HepG2 (cell line): ENCODE data around the gene RUFY2. TPM values are rescaled to one million over a fixed set of nuclear protein-coding genes. Genes with fewer than 3 reads are reported as not detected.
A peak's percentile ranks its signal among the peaks of the same experiment; 100 is the strongest.

Experiments used
- CSRNP2 ChIP-seq: sonication (generic); formaldehyde crosslinking; conservative IDR thresholded peaks from 2 replicates; pipeline ENCODE4 v1.8.0; 2022; ENCODE audit warnings: low read depth, missing genetic modification reagents
- ELF4 ChIP-seq: sonication (generic); formaldehyde crosslinking; IDR thresholded peaks from 2 replicates; pipeline ENCODE4 v1.5.0; 2020; ENCODE audit warnings: missing genetic modification reagents, mild to moderate bottlenecking, moderate library complexity, borderline replicate concordance
- ESRRA ChIP-seq: sonication (generic); formaldehyde crosslinking; IDR thresholded peaks from 2 replicates; pipeline ENCODE4 v1.5.1; 2020; ENCODE audit warnings: mild to moderate bottlenecking, low read depth, missing genetic modification reagents
- FOSL2 ChIP-seq: sonication (generic); formaldehyde crosslinking; IDR thresholded peaks from 2 replicates; pipeline ENCODE4 v1.4.0; 2020; ENCODE audit warnings: missing genetic modification reagents
- MATR3 ChIP-seq: sonication (generic); formaldehyde crosslinking; IDR thresholded peaks from 2 replicates; pipeline ENCODE4 v1.4.0; 2020; ENCODE audit warnings: missing genetic modification reagents
- MTF2 ChIP-seq: sonication (generic); formaldehyde crosslinking; IDR thresholded peaks from 2 replicates; pipeline ENCODE4 v1.5.0; 2020; ENCODE audit warnings: missing genetic modification reagents, borderline replicate concordance
- REPIN1 ChIP-seq: sonication (generic); formaldehyde crosslinking; IDR thresholded peaks from 2 replicates; pipeline ENCODE4 v1.8.0; 2022; ENCODE audit warnings: missing genetic modification reagents, low read depth, mild to moderate bottlenecking, borderline replicate concordance
- SP140L ChIP-seq: sonication (generic); formaldehyde crosslinking; IDR thresholded peaks from 2 replicates; pipeline ENCODE4 v1.4.0; 2020; ENCODE audit warnings: missing genetic modification reagents, borderline replicate concordance
- STAG1 ChIP-seq: sonication (generic); formaldehyde crosslinking; IDR thresholded peaks from 2 replicates; pipeline ENCODE4 v1.4.0; 2020; ENCODE audit warnings: missing genetic modification reagents
- XRCC5 ChIP-seq: fragments of 200-400 bp; formaldehyde crosslinking; optimal IDR thresholded peaks from 2 replicates; pipeline ENCODE3; 2017; ENCODE audit warnings: mild to moderate bottlenecking, low read length
- ZFX ChIP-seq: sonication (generic); formaldehyde crosslinking; IDR thresholded peaks from 2 replicates; pipeline ENCODE4 v1.4.0; 2020; ENCODE audit warnings: mild to moderate bottlenecking, low read depth, missing genetic modification reagents, moderate library complexity
- ZNF136 ChIP-seq: sonication (generic); formaldehyde crosslinking; IDR thresholded peaks from 2 replicates; pipeline ENCODE4 v1.8.1; 2022; ENCODE audit warnings: low read depth, mild to moderate bottlenecking, moderate library complexity, missing genetic modification reagents
- ZNF180 ChIP-seq: sonication (generic); formaldehyde crosslinking; IDR thresholded peaks from 2 replicates; pipeline ENCODE4 v1.4.0; 2020; ENCODE audit warnings: low read depth, missing genetic modification reagents, borderline replicate concordance
- ZNF547 ChIP-seq: sonication (generic); formaldehyde crosslinking; IDR thresholded peaks from 2 replicates; pipeline ENCODE4 v1.5.1; 2020; ENCODE audit warnings: mild to moderate bottlenecking, missing genetic modification reagents
- ZNF792 ChIP-seq: IDR thresholded peaks from 2 replicates; pipeline ENCODE4 v1.6.1; 2016
- polyA plus RNA-seq, 8 experiments: library from polyadenylated mRNA; depleted of rRNA in 3 of 8; stranded (reverse) in 7 of 8; unstranded in 1 of 8; fragments of >200 nt; fragmentation: Illumina TruSeq in 4 of 8; extraction: Trizol in 4 of 8; gene quantifications; 2 replicates each; pipeline versions ENCODE4 v1.2.1 to v1.2.3, GENCODE V29; 2011 to 2016; ENCODE audit warnings: low read depth in 4 of 8, missing spikeins in 1 of 8, mixed read lengths in 1 of 8; ENCODE audit not compliant: insufficient read depth in 1 of 8
- total RNA-seq, 5 experiments: library from RNA; depleted of rRNA; stranded (reverse); fragments of >200 nt; fragmentation: Illumina TruSeq; extraction: Trizol; gene quantifications; 2 replicates each; pipeline ENCODE4 v1.2.3, GENCODE V29; 2016; ENCODE audit warnings: low read depth in 1 of 5
- TF ChIP-seq, protein P1 (sequence below): sonication (generic); formaldehyde crosslinking; IDR thresholded peaks from 2 replicates; pipeline ENCODE4 v1.4.0; 2020; ENCODE audit warnings: missing genetic modification reagents
- TF ChIP-seq, protein P2 (sequence below): sonication (generic); formaldehyde crosslinking; IDR thresholded peaks from 2 replicates; pipeline ENCODE4 v1.5.1; 2020; ENCODE audit warnings: missing genetic modification reagents, mild to moderate bottlenecking, borderline replicate concordance
- TF ChIP-seq, protein P3 (sequence below): sonication (generic); formaldehyde crosslinking; IDR thresholded peaks from 2 replicates; pipeline ENCODE4 v1.5.0; 2020; ENCODE audit warnings: mild to moderate bottlenecking, missing genetic modification reagents, moderate library complexity
- TF ChIP-seq, protein P4 (sequence below): sonication (generic); formaldehyde crosslinking; IDR thresholded peaks from 2 replicates; pipeline ENCODE4 v1.9.0; 2021; ENCODE audit warnings: mild to moderate bottlenecking, missing genetic modification reagents

RUFY2 gene
- total and polyA plus RNA-seq, 2 of the 13 experiments (the other 11 are each of a cell fraction or from before 2014, with no cell fraction given): 10.1 to 16.1 TPM

DNA sequence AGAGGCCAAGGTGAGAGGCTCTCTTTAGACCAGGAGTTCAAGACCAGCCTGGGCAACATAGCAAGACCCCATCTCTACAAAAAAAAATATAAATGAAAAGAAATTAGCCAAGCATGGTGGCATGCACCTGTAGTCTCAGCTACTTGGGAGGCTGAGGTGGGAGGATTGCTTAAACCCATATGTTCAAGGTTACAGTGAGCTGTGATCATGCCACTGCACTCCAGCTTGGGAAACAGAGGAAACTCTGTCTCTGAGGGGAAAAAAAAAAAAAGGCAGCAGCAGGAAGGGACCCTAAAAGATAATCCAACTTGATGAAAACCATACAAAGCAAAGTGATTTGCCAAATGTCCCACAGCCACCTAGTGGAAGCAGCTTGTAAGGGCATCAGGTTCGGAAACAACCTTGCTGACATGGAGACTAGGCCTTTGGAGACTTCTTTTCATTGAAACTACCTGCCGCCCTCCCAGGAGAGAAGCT, 58.8 kb downstream of the RUFY2 start (continued):
- TF ChIP-seq, protein P1, sequence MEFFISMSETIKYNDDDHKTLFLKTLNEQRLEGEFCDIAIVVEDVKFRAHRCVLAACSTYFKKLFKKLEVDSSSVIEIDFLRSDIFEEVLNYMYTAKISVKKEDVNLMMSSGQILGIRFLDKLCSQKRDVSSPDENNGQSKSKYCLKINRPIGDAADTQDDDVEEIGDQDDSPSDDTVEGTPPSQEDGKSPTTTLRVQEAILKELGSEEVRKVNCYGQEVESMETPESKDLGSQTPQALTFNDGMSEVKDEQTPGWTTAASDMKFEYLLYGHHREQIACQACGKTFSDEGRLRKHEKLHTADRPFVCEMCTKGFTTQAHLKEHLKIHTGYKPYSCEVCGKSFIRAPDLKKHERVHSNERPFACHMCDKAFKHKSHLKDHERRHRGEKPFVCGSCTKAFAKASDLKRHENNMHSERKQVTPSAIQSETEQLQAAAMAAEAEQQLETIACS (CRISPR knock-in tag): no peak
- TF ChIP-seq CSRNP2 (CRISPR knock-in tag): no peak
- peak; percentile 36 for TF ChIP-seq XRCC5
- TF ChIP-seq ESRRA (CRISPR knock-in tag): no peak
- TF ChIP-seq ELF4 (CRISPR knock-in tag): no peak
- no peak for TF ChIP-seq FOSL2 (CRISPR knock-in tag)
- TF ChIP-seq MATR3 (CRISPR knock-in tag): no peak
- TF ChIP-seq REPIN1 (CRISPR knock-in tag): no peak
- no peak for TF ChIP-seq ZNF136 (CRISPR knock-in tag)
- TF ChIP-seq, protein P2, sequence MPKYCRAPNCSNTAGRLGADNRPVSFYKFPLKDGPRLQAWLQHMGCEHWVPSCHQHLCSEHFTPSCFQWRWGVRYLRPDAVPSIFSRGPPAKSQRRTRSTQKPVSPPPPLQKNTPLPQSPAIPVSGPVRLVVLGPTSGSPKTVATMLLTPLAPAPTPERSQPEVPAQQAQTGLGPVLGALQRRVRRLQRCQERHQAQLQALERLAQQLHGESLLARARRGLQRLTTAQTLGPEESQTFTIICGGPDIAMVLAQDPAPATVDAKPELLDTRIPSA: no peak
- TF ChIP-seq STAG1: peak; percentile 56
- TF ChIP-seq, protein P3, sequence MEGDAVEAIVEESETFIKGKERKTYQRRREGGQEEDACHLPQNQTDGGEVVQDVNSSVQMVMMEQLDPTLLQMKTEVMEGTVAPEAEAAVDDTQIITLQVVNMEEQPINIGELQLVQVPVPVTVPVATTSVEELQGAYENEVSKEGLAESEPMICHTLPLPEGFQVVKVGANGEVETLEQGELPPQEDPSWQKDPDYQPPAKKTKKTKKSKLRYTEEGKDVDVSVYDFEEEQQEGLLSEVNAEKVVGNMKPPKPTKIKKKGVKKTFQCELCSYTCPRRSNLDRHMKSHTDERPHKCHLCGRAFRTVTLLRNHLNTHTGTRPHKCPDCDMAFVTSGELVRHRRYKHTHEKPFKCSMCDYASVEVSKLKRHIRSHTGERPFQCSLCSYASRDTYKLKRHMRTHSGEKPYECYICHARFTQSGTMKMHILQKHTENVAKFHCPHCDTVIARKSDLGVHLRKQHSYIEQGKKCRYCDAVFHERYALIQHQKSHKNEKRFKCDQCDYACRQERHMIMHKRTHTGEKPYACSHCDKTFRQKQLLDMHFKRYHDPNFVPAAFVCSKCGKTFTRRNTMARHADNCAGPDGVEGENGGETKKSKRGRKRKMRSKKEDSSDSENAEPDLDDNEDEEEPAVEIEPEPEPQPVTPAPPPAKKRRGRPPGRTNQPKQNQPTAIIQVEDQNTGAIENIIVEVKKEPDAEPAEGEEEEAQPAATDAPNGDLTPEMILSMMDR (CRISPR knock-in tag): peak; percentile 77
- no peak for TF ChIP-seq MTF2 (CRISPR knock-in tag)
- TF ChIP-seq ZNF180: no peak
- no peak for TF ChIP-seq ZNF547 (CRISPR knock-in tag)
- TF ChIP-seq, protein P4, sequence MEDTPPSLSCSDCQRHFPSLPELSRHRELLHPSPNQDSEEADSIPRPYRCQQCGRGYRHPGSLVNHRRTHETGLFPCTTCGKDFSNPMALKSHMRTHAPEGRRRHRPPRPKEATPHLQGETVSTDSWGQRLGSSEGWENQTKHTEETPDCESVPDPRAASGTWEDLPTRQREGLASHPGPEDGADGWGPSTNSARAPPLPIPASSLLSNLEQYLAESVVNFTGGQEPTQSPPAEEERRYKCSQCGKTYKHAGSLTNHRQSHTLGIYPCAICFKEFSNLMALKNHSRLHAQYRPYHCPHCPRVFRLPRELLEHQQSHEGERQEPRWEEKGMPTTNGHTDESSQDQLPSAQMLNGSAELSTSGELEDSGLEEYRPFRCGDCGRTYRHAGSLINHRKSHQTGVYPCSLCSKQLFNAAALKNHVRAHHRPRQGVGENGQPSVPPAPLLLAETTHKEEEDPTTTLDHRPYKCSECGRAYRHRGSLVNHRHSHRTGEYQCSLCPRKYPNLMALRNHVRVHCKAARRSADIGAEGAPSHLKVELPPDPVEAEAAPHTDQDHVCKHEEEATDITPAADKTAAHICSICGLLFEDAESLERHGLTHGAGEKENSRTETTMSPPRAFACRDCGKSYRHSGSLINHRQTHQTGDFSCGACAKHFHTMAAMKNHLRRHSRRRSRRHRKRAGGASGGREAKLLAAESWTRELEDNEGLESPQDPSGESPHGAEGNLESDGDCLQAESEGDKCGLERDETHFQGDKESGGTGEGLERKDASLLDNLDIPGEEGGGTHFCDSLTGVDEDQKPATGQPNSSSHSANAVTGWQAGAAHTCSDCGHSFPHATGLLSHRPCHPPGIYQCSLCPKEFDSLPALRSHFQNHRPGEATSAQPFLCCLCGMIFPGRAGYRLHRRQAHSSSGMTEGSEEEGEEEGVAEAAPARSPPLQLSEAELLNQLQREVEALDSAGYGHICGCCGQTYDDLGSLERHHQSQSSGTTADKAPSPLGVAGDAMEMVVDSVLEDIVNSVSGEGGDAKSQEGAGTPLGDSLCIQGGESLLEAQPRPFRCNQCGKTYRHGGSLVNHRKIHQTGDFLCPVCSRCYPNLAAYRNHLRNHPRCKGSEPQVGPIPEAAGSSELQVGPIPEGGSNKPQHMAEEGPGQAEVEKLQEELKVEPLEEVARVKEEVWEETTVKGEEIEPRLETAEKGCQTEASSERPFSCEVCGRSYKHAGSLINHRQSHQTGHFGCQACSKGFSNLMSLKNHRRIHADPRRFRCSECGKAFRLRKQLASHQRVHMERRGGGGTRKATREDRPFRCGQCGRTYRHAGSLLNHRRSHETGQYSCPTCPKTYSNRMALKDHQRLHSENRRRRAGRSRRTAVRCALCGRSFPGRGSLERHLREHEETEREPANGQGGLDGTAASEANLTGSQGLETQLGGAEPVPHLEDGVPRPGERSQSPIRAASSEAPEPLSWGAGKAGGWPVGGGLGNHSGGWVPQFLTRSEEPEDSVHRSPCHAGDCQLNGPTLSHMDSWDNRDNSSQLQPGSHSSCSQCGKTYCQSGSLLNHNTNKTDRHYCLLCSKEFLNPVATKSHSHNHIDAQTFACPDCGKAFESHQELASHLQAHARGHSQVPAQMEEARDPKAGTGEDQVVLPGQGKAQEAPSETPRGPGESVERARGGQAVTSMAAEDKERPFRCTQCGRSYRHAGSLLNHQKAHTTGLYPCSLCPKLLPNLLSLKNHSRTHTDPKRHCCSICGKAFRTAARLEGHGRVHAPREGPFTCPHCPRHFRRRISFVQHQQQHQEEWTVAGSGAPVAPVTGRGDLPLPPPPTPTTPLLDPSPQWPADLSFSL (CRISPR knock-in tag): no peak
- TF ChIP-seq SP140L (CRISPR knock-in tag): no peak
- peak; percentile 21; the same call in 1 of the 2 replicates for TF ChIP-seq ZFX
- TF ChIP-seq ZNF792 (CRISPR knock-in tag): no peak
